IPS DF 6.9 (cell line): ENCODE data around the gene ARHGAP42.

Experiments used
- DNase-seq: peaks from one replicate; pipeline ENCODE4 v3.0.0-alpha.2; 2013; ENCODE audit warnings: low read depth, low spot score
- H3K27ac ChIP-seq: one replicate; pipeline ENCODE4 v1.5.1; 2013; ENCODE audit warnings: low read length, control low read depth
- H3K27me3 ChIP-seq: 2 replicates; pipeline ENCODE4 v1.6.1; 2013; ENCODE audit warnings: mild to moderate bottlenecking, low read length; ENCODE audit not compliant: control insufficient read depth, insufficient read depth
- H3K36me3 ChIP-seq: 2 replicates; pipeline ENCODE4 v1.6.1; 2013; ENCODE audit warnings: low read length; ENCODE audit not compliant: control insufficient read depth, insufficient read depth
- H3K4me1 ChIP-seq: 2 replicates; pipeline ENCODE4 v1.6.1; 2013; ENCODE audit warnings: low read length; ENCODE audit not compliant: control insufficient read depth, insufficient read depth
- H3K4me3 ChIP-seq: 2 replicates; pipeline ENCODE4 v1.5.1; 2013; ENCODE audit warnings: mild to moderate bottlenecking, low read length
- H3K9me3 ChIP-seq: 2 replicates; pipeline ENCODE4 v1.6.1; 2013; ENCODE audit warnings: low read length, inconsistent platforms; ENCODE audit not compliant: control insufficient read depth, insufficient read depth
- whole genome bisulfite sequencing: extraction: QIAGEN DNeasy Blood & Tissue Kit; methylation state at CpG from one replicate; pipeline ENCODE4 v1.1.7; 2013; ENCODE audit warnings: mixed read lengths, missing lambda C conversion rate; ENCODE audit not compliant: insufficient read length, insufficient coverage; 5-methylcytosine and 5-hydroxymethylcytosine counted together

Gene ARHGAP42

DNA sequence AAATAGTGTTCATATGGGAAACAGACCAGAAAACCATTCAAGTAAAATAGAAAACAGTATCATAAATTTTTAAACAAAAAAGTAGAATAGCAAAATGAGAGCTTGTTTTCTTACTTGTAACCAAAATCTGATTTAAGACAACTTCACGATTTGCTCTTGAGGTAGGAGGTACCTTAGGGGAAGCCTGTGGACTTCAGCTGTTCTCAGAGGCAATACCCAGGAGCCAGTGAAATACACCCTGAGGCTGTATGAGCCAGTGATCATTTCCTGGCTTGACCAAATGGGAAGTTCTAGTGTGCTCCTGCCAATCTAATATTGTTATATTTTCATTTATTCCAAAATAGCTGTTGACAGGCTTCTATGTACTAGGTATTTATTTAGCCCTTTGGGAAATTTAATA lies 104.8 kb downstream of the ARHGAP42 start:
- Histone ChIP-seq H3K27ac (no peak overlapping the region), H3K9me3 (no peaks in the 10 kb centered on the region), H3K27me3 (no peaks in the 10 kb centered on the region), H3K4me1 (peaks cover 2% of the 10 kb centered on the region; the same call in 1 of the 2 replicates), H3K4me3 (no peak overlapping the region), H3K36me3 (no peaks in the 10 kb centered on the region)
- no peak for DNase-seq
- no CpG with 5 or more reads among the region's 1 CpG for WGBS

DNA sequence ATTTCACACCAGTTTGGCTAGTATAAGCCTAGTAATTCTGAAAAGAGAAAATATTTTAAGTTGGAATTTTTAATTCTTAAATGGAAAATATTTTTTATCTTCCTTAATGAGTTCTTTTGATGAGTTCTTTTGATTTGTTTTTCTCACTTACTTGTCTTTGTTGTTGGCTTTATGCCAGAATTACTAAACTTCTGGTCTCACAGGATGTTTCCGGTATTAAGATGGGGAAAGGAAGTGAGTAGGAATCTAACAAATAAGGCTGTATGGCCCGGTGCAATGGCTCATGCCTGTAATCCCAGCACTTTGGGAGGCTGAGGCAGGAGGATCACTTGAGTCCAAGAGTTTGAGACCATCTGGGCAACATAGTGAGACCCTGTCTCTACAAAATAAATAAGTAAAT lies 106.4 kb downstream of the ARHGAP42 start:
- Histone ChIP-seq H3K4me1 (peaks cover 2% of the 10 kb centered on the region; the same call in 1 of the 2 replicates), H3K27ac (no peak overlapping the region), H3K9me3 (no peaks in the 10 kb centered on the region), H3K36me3 (no peaks in the 10 kb centered on the region), H3K27me3 (no peaks in the 10 kb centered on the region), H3K4me3 (no peak overlapping the region)
- no CpG with 5 or more reads among the region's 2 CpGs for WGBS
- no peak for DNase-seq

DNA sequence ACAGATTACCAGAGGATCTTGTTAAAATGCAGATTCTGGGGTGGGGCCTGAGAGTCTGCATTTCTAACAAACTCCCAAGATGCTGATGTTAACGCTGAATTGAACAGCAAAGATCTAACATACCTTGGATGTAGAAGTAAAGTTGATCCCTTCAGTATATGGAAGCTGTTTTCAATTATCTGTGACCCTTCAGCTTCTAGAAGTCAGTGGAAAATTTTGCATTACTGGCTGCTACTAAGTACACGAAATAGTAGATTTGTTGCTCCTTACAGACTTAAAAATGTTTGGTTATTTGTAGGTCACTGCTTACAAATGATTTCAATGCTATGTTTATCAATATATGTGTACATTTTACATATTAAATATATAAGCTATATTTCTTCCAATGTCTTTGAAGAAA lies 107.4 kb downstream of the ARHGAP42 start:
- H3K27ac ChIP-seq: no peak overlapping the region
- no peak for DNase-seq
- no CpG with 5 or more reads among the region's 2 CpGs for WGBS
- H3K4me3 ChIP-seq: no peak overlapping the region
- H3K9me3 ChIP-seq: no peaks in the 10 kb centered on the region
- H3K4me1 ChIP-seq: no peaks in the 10 kb centered on the region; the same call in 1 of the 2 replicates
- no peaks in the 10 kb centered on the region for H3K27me3 ChIP-seq
- no peaks in the 10 kb centered on the region for H3K36me3 ChIP-seq

DNA sequence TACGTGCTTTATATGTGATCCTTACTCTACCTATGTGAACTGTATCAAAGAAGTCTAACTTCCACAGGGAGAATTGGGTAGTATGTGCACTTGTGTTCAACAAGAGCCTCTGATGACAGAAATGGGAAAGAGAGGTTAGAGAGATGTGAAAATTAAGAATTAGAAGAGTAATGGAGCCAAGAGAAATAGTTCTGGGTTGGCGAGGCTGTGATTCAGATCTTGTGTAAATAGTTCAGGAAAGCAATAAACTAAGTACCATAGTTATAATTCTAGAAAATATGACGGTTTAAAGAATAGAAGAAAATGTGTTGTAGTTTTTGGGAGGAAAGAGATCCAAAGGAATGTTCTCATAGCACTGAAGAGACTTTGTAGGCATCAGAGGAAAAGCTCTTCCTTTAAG lies 112.4 kb downstream of the ARHGAP42 start:
- no peaks in the 10 kb centered on the region for H3K36me3 ChIP-seq
- H3K4me3 ChIP-seq: no peak overlapping the region
- H3K27ac ChIP-seq: no peak overlapping the region
- no peaks in the 10 kb centered on the region for H3K9me3 ChIP-seq
- no peaks in the 10 kb centered on the region for H3K27me3 ChIP-seq
- no peak for DNase-seq
- 100% methylated on average over 2 of the region's 3 CpGs for WGBS
- H3K4me1 ChIP-seq: no peaks in the 10 kb centered on the region

DNA sequence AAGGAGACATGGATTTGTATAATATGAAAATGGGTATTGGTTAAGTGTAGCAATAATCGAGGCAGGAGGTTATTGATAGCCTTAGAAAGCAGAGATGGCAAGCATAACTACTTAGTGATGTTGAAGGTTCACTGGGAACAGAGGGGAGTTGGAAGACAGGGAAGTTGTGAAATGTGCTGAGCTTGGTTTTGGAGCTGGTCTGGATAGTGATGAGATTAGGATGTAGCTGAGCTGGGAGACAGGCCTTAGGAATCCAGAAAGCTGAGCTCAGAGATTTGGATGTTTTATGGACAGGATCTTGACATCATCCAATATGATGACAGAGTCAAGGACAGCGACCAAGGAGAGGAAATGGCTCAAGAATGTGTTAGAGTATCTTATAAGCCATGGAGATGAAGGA lies 113.1 kb downstream of the ARHGAP42 start:
- Histone ChIP-seq H3K4me1 (no peaks in the 10 kb centered on the region), H3K36me3 (no peaks in the 10 kb centered on the region), H3K4me3 (no peak overlapping the region), H3K27me3 (no peaks in the 10 kb centered on the region), H3K27ac (no peak overlapping the region), H3K9me3 (no peaks in the 10 kb centered on the region)
- no peak for DNase-seq
- WGBS: 100% methylated on average over 1 of the region's 2 CpGs

DNA sequence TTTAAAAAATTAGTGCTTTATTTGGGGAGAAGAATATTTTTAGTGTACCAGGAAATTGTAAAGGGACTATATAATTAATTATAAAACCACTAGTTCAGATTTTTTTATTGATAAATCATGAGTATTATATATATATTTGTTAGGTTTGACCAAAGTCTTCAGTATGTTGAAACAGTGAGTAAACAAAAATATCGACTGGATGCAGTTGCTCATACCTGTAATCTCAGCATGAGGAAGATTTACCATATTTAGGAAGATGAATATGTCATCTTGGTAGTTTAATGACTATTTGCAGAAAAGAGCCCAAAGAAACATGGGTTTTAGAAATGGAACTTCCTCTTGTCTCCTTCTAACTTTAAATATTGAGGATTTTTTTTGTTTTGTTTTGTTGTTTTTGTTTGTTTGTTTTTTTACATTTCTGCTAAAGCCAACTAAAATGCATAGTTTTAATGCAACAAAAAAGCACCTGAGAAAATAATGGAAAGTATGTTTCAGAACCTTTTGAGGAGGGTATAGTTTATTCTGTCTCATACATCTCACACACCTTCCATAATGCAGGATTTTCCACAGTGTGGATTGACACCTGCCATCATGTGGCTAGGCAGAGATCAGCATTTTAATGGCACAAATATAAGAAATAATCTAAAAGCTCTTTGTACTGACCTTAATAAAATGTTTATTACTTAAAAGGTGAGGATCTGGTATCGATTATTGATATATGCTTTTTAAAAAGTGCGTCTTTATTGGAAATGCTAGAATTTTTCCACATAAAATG lies 114.3 kb downstream of the ARHGAP42 start:
- no peak for DNase-seq
- no CpG with 5 or more reads among the region's 3 CpGs for WGBS
- Histone ChIP-seq H3K36me3 (no peaks in the 10 kb centered on the region), H3K27ac (no peak overlapping the region), H3K4me3 (no peak overlapping the region), H3K4me1 (no peaks in the 10 kb centered on the region), H3K9me3 (no peaks in the 10 kb centered on the region), H3K27me3 (no peaks in the 10 kb centered on the region)

DNA sequence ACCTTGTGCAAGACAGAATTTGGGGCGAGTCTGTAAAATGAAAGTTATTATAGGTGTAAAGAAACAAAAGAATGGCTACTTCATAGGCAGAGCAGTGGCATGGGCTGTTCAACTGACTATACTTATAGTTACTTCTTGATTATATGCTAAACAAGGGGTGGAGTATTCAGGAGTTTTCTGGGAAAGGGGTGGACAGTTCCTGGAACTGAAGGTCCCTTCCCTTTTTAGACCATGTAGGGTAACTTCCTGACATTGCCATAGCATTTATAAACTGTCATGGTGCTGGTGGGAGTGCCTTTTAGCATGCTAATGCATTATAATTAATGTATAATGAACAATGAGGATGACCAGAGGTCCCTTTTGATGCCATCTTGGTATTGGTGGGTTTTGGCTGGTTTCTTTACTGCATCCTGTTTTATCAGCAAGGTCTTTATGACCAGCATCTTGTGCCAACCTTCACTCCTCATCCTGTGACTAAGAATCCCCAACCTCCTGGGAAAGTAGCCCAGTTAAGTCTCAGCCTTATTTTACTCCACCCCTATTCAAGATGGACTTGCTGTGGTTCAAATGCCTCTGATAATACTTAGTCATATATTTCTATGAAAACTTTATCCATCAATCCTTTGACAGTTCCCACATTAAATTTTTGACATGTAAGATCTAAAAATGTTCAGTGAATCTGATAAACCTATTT lies 118.6 kb downstream of the ARHGAP42 start:
- H3K27ac ChIP-seq: no peak overlapping the region
- no CpG with 5 or more reads among the region's 1 CpG for WGBS
- DNase-seq: no peak
- no peaks in the 10 kb centered on the region for H3K9me3 ChIP-seq
- no peaks in the 10 kb centered on the region for H3K36me3 ChIP-seq
- H3K4me3 ChIP-seq: no peak overlapping the region
- no peaks in the 10 kb centered on the region for H3K27me3 ChIP-seq
- H3K4me1 ChIP-seq: no peaks in the 10 kb centered on the region

DNA sequence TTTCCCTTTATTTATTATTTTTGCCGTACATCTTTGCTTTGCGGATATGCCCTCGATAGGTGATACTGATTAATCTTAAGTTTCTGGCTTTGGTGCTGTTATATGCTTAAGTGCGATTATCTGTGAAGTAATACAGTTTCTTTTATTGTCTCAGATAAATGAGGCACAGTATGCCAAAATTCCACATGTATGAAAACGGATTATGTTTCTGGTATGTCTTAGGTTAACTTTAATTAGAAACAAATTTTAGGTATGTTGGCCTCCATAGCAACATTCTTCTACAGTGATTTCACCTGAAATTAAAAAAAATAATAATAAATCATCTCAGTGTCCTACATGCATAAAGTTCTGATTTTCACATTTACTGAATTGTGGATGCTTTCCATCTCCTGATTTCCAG lies 119.2 kb downstream of the ARHGAP42 start:
- no CpG with 5 or more reads among the region's 5 CpGs for WGBS
- H3K4me3 ChIP-seq: no peak overlapping the region
- no peak overlapping the region for H3K27ac ChIP-seq

DNA sequence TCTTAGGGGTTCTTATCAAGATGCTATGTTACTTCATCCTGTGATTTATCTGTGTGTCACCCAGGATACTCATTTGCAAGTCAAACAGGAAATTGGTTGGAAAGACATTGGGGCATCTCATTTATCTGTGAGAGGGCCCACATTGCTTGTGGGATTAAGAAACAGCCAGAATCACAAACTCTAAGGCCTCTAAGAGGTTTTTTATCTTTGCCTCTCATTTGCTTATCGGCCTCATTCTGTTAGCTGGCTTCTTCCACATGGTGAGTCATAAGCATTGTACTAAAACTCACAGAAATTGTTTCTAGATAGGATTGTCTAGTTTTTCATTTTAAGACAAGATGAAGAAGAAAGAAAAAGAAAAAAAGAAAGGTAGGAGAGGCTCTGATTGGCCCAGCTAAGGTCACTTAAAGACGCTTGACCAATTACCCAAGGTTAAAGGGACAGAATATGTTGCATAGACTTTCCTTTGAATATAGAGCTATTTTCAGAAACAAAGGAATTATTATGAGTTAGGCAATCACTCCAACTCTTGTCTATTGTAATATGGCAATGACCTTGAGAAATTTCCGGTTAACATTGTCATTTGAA lies 121.9 kb downstream of the ARHGAP42 start:
- peaks cover 3% of the 10 kb centered on the region; the same call in 1 of the 2 replicates for H3K4me1 ChIP-seq
- DNase-seq: no peak
- H3K27ac ChIP-seq: no peak overlapping the region
- H3K36me3 ChIP-seq: no peaks in the 10 kb centered on the region
- no CpG with 5 or more reads among the region's 3 CpGs for WGBS
- no peaks in the 10 kb centered on the region for H3K27me3 ChIP-seq
- no peak overlapping the region for H3K4me3 ChIP-seq
- H3K9me3 ChIP-seq: no peaks in the 10 kb centered on the region

More for the DNA sequence above, 119.2 kb downstream of the ARHGAP42 start:
- H3K4me1 ChIP-seq: no peaks in the 10 kb centered on the region
- no peaks in the 10 kb centered on the region for H3K9me3 ChIP-seq
- H3K27me3 ChIP-seq: no peaks in the 10 kb centered on the region
- no peak for DNase-seq
- no peaks in the 10 kb centered on the region for H3K36me3 ChIP-seq

DNA sequence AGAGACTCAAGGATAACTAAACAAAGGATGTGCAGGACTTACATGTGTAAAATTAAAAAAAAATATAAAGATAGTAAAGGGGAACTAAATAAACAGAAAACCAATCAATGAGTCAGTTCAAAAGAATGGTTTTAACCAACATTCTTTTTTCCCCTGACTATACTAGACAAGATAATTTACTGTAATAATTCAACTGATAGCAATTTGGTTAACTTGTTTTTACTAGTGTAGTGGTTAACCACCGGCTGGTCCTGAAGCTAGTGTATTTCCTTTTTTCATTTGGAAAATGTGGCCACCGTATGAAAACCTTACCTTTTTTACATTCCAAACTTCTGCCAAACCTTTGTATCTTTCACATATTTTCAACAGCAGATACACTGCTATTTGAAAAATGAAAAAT lies 123.1 kb downstream of the ARHGAP42 start:
- Histone ChIP-seq H3K36me3 (no peaks in the 10 kb centered on the region), H3K4me1 (peaks cover 3% of the 10 kb centered on the region; the same call in 1 of the 2 replicates), H3K27ac (no peak overlapping the region), H3K9me3 (no peaks in the 10 kb centered on the region), H3K27me3 (no peaks in the 10 kb centered on the region), H3K4me3 (no peak overlapping the region)
- no CpG with 5 or more reads among the region's 2 CpGs for WGBS
- no peak for DNase-seq
